Activated T-cell treated with anti-CD3 and anti-CD28 coated beads for 4 hours (primary cell): Measurements from ENCODE around the gene CHL1.
"Not testable (repeated sequence)": the region's sequence is repeated elsewhere in the genome, so short reads cannot be mapped to it uniquely, and the experiment has no call there.

ENCODE experiments used
- DNase-seq: peaks from one replicate; pipeline ENCODE4 v3.0.0-alpha.2; 2020

CHL1 gene

DNA sequence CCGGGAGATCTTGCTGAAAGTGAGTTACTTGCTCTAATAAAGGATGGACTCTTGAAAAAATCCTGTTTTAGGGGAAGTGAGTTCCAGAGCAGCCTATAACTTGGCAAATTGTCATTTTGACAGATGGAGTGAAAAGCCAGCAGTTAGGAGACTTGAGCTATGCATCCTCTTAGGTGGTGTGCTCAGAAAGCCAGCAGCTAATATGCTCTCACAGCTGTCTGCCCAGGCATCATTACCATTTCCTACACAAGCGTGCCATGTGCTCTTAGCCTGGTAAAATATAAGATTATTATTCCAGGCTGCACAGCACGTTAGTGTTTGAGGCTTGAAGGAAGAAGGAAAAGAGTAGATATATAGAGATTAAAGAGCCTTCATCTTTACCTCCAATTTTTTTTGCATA, 151.0 kb downstream of the CHL1 start:
- no peak for DNase-seq

DNA sequence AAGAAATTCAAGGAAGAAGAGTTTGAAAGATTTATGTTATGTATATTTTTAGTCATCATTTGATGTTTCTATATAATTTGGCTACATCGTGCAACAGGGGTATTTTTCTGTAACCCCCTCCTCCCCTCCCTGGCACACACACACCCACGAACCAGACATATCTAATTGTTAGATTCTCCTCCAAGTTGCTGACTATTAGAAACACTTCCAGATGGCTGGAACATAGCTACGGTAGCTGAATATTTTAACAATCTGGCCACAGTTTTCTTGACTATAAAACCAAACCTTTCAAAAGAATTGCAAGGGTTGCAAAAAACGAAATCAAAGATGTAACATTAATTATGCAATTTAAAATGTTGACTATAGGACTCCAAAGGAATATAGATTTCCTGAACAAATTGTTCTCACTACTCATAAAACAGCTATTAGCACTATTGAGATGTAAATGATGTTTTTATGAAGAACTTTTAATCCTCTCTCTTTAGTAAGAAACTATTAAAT, 154.4 kb downstream of the CHL1 start:
- DNase-seq: no peak

DNA sequence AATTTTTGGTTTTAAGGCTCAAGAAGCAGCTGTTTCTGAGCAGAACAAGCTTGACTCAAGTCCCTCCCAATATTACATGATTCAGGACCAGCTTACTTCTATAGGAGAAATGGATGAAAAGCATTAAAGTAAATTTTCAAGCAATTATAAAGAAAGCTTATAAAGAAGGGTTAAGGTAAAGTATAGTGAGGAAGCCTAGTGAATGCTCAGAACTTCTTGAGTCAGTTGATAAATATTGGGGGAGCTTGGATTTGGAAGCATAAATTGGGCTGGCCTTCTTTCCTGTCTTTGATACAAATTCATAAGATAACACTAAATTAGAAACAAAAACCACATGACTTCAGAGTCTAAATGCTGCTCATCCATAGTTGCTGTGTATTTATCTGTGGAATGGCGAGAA, 156.0 kb downstream of the CHL1 start:
- no peak for DNase-seq

DNA sequence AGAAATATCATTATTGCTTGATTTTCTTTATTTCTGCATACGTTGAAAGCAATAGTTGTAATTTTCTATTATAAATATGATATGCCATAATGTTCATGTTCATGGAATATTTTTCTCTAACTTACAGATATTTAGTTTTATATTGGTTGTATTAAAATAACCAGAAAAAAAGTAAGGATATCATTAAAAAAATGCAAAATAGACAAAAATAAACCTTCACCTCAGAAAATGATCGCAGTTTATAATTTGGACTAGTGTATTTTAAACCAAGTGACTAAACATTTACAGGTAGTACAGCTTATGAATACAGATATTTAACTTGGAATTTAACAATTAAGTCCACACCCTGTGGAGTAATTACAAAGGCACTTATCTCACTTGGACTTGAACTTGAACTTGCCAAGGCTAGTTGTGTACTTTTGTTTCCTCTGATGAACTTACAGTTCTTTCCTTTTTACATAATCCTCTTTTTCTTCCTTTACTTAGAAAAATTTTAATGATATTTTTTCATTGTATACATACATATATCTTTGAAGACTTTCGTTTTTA, 156.7 kb downstream of the CHL1 start:
- no peak for DNase-seq

DNA sequence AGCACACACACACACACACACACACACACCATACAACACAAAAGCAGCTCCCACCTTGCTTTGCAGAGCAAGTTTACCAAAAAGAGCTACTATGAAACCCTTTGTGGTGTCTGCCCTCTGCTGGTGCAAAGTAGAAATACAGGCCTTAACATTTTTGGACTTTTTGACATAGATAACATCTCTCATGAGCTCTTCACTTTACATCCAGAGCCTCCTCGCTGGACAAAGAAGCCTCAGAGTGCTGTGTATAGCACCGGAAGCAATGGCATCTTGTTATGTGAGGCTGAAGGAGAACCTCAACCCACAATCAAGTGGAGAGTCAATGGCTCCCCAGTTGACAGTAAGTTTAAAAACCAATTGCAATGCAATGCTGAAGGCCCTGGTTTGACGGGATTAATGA, 157.9 kb downstream of the CHL1 start:
- DNase-seq: no peak

DNA sequence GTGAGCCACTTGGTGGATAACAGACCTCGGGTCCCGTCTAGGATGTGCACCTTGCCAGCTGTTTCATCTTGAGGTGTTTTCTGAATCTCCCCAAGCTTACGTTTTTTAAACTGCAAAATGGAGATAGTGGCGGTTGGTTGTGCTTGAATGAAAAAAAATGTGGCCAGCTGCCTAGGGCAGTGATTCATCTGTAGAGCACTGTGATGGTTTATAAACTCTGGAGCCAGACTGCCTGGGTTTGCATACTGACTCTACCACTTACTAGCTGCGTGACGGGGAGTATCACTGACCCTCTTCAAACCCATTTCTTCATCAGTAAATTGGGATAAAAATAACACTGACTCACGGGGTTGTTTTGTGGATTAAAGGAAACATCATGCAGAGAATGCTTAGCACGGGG, 159.1 kb downstream of the CHL1 start:
- no peak for DNase-seq

DNA sequence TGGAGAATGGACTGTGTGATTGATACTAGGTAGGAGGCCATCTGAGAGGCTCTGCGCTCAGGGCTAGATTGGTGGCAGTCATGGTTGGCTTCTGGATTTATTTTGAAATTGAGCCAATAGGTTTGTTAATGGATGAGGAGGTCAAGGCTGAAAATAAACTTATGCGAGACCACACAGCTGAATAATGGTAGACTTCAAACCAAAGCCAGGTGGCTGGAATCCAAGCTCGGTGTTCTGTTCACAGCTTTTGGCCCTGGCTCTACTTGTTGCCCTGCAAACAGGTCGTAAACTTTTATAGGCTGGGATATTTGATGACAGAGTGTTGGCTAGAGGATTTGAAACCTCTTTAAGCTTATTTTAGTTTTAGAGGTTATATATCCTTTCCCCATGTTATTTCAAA, 160.4 kb downstream of the CHL1 start:
- DNase-seq: no peak

DNA sequence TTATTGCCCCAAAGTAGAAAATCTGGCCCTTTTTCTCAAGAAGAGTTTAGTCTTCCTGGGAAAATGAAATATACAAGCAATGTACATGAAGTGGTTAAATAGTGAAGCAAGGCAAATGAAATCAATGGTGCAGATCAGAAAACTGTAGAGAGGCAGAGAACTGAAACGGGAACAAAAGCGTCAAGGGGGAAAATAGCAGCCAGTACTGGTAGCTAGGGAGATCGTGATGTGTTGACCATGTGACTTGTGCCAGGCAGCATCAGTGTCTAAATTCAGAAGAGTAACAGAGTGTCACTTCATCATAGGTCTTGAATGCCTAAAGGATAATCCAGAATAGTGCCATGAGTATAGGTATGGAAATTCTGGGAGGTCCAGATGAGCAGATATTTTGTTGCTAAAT, 163.1 kb downstream of the CHL1 start:
- no peak for DNase-seq

DNA sequence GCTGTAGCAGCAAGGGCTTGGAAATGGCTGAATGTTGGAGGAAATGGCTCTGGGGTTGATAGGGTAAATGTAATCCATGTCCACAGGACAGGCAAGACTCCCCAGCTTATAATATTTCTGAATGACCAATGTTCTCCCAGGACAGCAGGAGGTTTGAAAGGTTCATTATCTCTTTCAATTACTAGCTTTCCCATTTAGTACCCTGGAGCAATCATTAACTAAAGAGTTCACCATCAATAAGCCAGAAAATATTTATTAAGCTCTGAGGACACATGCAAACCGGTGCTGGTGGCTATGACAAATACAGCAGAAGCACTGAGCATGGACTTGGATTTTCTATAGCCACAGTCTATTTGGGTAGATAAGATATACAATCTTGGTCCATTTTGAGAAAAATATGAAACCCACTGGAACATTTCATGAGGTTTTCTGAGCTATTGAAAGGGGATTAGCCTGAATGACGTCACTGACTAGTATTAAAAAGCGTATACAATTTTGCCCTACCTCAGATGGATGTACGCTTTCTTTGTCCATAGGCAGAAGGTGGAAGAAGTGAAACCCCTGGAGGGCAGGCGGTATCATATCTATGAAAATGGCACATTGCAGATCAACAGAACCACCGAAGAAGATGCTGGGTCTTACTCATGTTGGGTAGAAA, 166.2 kb downstream of the CHL1 start:
- DNase-seq: no peak

DNA sequence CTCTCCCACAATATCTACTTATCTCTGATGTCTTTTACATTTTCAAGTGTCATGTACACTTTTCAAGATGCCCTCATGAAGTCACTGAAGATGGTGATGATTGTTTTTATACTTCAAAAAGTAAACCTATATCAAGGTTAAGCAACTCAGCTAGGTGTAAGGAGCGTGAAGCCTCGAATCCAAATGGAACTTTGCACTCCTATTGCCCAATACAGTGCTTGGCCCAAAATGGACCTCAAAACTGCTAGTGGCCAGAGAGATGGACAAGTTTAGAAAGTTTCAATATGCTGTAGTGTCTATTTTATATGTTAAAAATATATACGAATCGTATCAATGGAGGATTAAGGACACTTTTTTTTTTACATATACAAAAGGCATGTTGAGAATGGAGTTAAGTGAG, 167.7 kb downstream of the CHL1 start:
- no peak for DNase-seq

DNA sequence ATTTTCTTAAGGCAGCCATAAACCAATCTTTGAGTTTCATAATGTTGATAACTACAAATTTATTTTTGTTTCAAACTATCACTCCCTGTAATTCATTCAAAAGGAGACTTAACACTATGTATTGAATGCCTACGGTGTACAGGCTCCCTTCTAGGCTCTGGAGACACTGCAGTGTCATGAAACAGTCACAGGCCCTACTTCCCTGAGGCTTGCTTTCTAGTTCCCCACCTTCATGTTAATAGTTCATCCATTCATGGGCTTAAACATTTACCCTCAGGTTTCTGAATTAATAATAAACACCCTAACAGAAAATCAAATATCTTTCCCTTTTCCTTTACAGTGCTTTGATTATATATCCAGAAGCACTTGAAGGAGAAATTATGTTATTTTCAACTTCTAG, 168.7 kb downstream of the CHL1 start:
- no peak for DNase-seq

DNA sequence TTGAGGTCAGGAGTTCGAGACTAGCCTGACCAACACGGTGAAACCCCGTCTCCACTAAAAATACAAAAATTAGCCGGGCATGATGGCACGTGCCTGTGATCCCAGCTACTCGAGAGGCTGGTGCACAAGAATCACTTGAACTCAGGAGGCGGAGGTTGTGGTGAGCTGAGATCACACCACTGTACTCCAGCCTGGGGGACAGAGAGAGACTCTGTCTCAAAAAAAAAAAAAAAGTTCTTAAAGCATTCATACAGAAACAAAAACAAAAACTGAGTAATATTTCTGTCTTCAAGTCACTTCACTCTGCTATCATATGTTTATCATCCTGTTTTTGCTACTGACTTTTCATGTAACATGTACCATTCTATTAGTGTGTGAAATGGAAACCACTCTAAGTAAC, 169.7 kb downstream of the CHL1 start:
- not testable (repeated sequence) for DNase-seq

DNA sequence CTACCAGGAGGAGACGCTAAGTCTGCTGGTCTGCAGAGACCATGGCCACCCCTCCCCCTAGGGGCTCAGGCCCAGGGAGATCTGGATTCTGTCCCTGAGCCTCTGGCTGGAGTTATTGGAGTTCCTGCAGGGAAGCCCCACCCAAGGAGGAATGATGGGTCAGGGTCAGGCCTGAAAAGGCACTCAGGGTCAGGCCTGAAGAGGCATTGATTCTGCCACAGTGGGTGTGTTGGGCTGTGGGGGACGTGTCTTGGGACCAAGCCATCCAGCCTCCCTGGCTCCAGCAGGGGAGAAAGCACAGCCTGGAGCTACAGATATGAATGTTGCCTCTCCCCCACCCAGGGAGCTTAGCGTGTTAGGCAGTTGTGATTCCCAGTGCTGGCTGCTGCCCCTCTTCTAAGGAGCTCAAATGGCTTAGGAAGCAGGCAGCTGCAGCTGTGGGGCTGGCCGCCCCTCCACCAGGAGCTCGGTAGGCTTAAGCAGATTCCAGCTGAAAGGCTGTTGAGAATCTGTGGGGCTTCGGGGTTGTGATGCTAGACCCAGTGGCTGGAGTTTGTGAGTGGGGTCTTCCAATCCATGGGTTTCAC, 176.7 kb downstream of the CHL1 start:
- no peak for DNase-seq

DNA sequence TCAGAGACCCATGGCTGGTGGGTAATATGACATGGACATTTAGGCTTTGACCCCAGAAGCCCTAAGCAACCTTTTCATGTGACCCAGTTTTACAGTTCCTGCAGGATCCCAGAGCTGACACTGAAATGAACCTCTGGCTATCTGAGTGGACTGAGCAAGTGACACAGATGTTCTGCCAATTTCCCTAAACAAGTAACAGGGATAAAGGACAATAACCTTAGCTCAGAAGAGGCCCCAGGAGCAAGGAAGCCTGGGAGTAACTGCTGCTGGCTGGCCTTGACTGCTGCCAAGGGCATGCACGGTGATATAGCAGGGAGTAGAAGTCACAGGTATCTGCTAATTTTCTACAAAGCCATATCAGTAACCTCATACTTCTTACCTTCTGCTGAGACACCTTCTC, 177.9 kb downstream of the CHL1 start:
- DNase-seq: no peak

DNA sequence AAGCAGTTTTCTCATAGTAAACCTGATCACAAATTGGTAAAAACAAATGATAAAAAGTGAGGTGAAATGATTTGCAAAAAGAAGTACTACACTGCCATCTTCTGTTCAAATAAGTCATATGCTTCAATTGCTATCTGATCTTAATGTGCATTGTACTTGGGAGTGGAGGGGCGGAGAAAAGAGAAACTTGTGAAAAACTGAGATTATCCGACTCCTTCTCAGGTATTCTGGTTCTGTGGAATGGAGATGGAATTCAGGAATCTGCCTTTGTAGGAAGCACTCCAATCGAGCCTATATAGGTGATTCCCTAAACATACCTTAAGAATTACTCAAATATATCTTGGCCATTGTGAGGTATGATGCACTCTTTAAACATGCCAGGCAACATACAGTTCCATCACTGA, 180.6 kb downstream of the CHL1 start:
- DNase-seq: no peak

DNA sequence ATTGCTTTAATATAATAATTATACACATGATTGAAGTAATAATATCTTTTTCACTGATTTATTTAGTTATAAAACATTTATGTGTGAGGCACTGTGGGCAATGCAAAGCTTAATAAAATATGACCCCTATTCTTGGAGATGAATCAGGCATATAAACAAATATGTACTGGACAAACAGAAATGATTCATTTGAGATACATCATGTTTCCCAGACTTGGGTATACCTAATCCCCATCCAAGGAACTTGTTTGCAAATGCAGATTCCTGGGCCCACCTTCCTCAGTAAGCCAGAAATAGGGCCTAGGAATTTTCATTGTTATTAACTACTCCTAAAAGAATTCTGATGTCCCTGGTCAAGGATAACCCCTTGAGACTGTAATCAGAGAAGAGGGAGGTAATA, 184.2 kb downstream of the CHL1 start:
- no peak for DNase-seq

DNA sequence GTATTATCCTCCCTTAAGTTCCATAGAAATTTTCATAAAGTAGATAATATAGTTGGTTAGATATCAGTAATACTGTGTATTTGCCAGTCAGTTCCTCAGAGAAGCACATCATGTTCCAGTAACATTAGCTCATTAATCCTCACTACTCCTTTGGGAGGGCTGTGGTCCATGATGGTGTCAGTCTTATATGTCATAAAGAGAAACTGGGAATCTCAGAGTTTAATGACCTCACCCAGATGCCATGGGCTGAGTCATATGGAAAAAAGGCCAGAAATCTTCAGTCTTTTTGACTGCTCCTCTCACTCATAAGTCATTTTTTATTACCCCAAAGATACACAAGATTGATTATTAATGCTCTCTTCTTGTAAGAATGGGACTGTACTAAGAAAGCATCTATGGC, 188.6 kb downstream of the CHL1 start:
- DNase-seq: no peak

DNA sequence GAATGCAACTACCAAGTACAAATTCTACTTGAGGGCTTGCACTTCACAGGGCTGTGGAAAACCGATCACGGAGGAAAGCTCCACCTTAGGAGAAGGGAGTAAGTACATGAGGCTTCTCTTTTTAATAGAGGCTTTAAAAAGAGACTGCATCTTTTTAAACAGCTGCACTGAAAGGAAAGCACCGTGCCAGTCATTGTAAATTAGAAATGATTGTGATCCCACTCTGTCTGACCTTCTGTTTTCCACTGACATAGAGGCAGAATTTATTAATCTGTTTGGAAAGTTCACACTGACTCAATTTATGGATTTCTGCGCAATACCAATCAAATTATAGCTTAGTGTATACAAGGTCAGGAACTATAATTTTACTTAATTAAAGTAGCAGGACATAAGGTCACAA, 198.2 kb downstream of the CHL1 start:
- DNase-seq: no peak

DNA sequence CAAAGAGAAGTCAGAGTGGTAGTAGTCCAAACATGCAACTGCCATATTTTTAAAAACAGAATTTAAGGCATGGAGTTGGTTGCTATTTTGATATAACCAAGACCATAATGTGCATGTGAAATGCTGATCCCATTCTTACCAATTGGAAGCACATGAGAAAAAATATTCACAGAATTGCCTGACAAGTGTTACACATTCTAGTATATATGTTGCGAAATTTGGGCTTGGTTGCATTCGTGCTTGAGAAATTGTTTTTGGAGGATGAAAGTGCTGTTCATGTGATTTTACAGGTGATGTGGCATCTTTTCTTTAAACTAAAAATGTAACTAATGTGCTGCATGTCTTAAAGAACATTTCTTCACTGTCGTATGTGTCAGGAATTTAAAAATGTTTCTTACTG, 199.7 kb downstream of the CHL1 start:
- no peak for DNase-seq

DNA sequence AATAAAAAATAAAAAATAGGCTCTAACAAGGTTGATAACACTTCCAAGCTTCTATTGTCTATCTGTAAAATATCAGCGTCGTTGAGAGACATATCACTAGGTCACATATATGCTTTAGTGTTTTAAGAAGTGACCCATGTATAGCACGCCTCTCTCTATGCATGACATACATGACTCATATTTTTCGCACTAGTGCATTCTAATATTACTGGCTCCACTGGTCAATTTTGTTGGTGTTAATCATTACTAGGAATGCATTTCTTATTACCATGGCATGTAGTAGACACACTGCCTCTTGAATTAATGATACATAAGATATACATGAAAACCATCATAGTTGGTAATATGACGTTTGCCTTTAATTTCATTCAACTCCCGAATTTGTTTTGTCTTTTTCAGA, 203.1 kb downstream of the CHL1 start:
- DNase-seq: no peak

DNA sequence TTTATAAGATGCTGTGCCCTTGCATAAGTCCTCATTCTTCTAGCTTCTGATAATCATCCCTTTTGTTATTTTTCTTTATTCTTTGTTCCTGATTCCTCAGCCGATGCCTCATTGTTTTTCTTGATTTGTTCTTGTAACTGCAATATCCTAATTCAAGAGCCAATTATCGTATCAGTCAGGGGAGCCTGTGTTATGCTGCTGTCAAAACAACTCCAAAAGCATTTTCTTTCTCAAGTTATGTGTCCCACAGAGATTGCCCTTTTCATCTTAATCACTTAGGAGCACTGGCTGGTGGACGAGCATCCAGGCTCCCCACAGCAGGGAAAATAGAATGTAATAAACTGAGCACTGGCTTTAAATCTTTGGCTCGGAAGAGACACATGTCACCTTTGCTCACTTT, 207.3 kb downstream of the CHL1 start:
- no peak for DNase-seq

DNA sequence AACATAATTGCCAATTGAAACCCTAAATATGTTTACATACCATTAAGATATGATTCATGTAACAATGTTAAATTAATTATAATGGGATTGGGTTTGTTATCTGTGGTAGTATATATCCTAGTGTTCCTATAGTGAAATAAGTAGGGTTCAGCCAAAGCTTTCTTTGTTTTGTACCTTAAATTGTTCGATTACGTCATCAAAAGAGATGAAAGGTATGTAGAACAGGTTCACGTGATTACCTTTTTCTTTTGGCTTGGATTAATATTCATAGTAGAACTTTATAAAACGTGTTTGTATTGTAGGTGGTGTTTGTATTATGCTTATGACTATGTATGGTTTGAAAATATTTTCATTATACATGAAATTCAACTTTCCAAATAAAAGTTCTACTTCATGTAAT, 212.4 kb downstream of the CHL1 start:
- no peak for DNase-seq

DNA sequence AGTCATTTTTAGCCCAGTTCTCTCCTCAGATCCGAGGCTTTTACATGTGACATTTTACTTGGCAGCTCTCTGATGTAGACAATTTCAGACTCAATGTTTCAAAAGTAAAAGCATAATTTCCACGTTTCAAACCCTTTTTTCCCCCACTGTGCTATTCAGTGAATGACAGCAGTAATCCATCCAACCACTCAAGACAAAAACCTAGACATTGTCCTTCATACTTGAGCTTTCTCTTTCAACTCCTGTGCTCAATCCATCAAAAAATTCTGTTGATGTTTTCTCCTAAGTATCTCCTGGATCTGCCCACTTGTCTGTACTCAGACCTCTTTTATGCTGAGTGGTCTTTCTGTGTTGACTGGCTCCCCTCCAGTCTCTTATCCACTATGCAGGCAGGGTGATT, 214.7 kb downstream of the CHL1 start:
- no peak for DNase-seq

DNA sequence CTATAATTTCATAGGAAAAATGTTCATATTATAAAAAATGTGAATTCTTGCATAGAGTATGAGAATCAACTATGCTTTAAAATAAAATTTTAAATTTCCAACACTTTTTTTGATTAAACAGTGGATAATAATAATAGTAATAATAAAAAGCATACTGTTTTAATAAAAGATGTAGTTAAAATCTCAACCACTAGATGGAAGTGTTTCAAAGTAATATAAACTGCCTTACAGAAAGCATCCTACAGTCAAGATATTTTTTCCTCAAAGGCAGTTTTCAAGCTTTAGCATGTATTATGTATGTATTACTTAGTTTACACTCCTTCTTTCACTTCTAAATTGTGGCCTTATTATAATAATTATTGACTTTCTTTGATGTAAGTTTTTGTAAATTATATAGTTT, 217.5 kb downstream of the CHL1 start:
- DNase-seq: no peak
